Ishikawa (cell line): ENCODE results near the gene ZNF333.

Source experiments
- CEBPB ChIP-seq: IDR thresholded peaks from 2 replicates; pipeline ENCODE4 v1.6.1; 2012
- CREB1 ChIP-seq: IDR thresholded peaks from 2 replicates; pipeline ENCODE4 v1.6.1; 2012; ENCODE audit warnings: low read depth
- EGR1 ChIP-seq: IDR thresholded peaks from 2 replicates; pipeline ENCODE4 v1.6.1; 2012
- EP300 ChIP-seq: IDR thresholded peaks from 2 replicates; pipeline ENCODE4 v1.6.1; 2012; ENCODE audit warnings: borderline replicate concordance
- FOXM1 ChIP-seq: IDR thresholded peaks from 2 replicates; pipeline ENCODE4 v1.6.1; 2012; ENCODE audit warnings: low read depth, borderline replicate concordance
- MAX ChIP-seq: IDR thresholded peaks from 2 replicates; pipeline ENCODE4 v1.6.1; 2012
- NFIC ChIP-seq: IDR thresholded peaks from 2 replicates; pipeline ENCODE4 v1.6.1; 2012
- RAD21 ChIP-seq: IDR thresholded peaks from 2 replicates; pipeline ENCODE4 v1.6.1; 2012; ENCODE audit warnings: low read depth
- REST ChIP-seq: IDR thresholded peaks from 2 replicates; pipeline ENCODE4 v1.6.1; 2012; ENCODE audit warnings: low read depth, mild to moderate bottlenecking
- TAF1 ChIP-seq: IDR thresholded peaks from 2 replicates; pipeline ENCODE4 v1.6.1; 2012; ENCODE audit warnings: low read depth, mild to moderate bottlenecking
- TCF12 ChIP-seq: IDR thresholded peaks from 2 replicates; pipeline ENCODE4 v1.6.1; 2012; ENCODE audit warnings: low read depth
- TEAD4 ChIP-seq: IDR thresholded peaks from 2 replicates; pipeline ENCODE4 v1.6.1; 2012
- YY1 ChIP-seq: IDR thresholded peaks from 2 replicates; pipeline ENCODE4 v1.6.1; 2012; ENCODE audit warnings: low read depth
- ZBTB7A ChIP-seq: IDR thresholded peaks from 2 replicates; pipeline ENCODE4 v1.6.1; 2012; ENCODE audit warnings: low read depth
- TF ChIP-seq, protein P1 (sequence below): IDR thresholded peaks from 2 replicates; pipeline ENCODE4 v1.6.1; 2012

Gene ZNF333

DNA sequence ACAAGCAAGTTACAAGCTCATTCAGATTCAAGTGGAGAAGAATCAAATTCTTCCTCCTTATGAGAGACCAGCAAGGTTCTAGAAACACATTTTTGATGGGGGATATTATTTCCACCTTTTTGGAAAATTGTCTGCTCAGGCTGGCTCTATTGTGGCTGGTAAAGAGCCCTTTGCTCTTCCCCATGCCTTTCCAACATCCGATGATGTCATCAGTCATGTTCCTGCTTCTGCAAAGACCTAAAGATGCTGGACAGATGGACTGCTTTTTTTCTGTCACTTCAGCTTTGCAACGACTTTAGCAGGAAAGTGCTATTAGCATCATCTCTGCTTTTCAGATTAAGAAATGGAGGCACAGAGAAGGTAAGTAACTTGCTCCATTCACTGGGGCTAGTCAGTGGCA, 19.4 kb upstream of the ZNF333 start:
- TF ChIP-seq NFIC (no peak), TCF12 (no peak), TAF1 (no peak), EP300 (no peak)
- TF ChIP-seq, protein P1, sequence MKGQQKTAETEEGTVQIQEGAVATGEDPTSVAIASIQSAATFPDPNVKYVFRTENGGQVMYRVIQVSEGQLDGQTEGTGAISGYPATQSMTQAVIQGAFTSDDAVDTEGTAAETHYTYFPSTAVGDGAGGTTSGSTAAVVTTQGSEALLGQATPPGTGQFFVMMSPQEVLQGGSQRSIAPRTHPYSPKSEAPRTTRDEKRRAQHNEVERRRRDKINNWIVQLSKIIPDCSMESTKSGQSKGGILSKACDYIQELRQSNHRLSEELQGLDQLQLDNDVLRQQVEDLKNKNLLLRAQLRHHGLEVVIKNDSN, result no peak

DNA sequence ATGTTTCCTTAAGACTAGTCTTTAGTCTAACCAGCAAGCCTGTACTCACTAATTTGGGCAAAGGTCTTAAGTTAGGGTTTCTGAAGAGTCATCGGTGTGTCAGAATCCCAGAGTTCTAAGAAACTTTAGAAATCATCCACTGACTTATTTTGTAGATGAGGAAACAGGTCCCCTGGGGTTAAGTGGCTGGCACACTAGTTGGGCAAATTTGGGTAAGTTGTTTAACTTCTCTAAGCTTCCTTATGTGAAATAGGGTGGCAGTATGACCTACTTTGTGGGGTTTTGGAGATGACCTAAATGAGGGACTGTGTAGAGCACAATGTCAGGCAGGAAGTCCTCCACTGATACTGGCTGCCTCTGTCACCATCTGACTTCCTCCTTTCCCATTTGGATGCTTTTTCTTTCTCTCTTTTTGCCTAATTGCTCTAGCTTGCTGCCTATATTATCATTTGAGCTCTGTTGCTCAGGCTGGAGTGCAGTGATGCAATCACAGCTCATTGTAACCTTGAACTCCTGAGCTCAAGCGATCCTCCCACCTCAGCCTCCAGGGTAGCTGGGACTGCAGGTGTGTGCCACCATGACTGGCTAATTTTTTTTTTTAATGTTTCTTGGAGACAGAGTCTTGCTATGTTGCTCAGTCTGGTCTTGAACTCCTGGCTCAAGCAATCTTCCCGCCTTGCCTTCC, 17.5 kb upstream of the ZNF333 start:
- no peak for TF ChIP-seq TCF12
- no peak for TF ChIP-seq RAD21
- no peak for TF ChIP-seq MAX
- TF ChIP-seq TEAD4, result no peak
- TF ChIP-seq, protein P1, result no peak
- no peak for TF ChIP-seq CREB1
- no peak for TF ChIP-seq REST
- no peak for TF ChIP-seq ZBTB7A
- no peak for TF ChIP-seq NFIC
- TF ChIP-seq EP300, result no peak
- TF ChIP-seq TAF1, result no peak
- no peak for TF ChIP-seq FOXM1
- no peak for TF ChIP-seq CEBPB
- no peak for TF ChIP-seq YY1
- TF ChIP-seq EGR1, result no peak

DNA sequence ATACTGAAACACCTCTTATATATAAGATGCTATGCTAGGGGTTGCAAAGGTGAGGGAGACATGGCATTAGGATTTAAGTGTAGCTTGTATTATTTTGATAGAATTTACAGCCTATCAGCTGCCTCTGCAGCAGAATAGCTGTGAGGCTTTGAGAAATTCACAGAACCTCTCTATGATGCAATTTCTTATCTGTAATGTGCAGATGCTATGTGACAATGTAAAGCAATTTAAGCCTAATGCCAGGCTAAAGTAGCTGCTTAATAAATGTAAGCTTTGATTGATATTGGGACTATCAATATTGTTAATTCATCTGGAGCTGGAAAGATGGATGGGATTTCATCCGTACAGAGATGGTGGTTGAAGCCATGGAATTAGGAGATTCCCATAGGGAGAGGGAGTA, 16.8 kb upstream of the ZNF333 start:
- no peak for TF ChIP-seq TCF12

- TF ChIP-seq YY1 (no peak), RAD21 (no peak)
These were observed 15.1 kb upstream of the ZNF333 start, which contains the start of gene ADGRE3 for GRCh38 chr19:14674764-14675163. Gene ADGRE3, minus strand, starts transcription at chr19:14674844. Its CDS starts 74 bp downstream, at chr19:14674770.

GRCh38 chr19:14676762-14677161, 13.1 kb upstream of the ZNF333 start:
- TF ChIP-seq CEBPB (no peak), YY1 (no peak), EP300 (no peak), FOXM1 (no peak), TAF1 (no peak), MAX (no peak), ZBTB7A (no peak)
- TF ChIP-seq, protein P1, result no peak

GRCh38 chr19:14677464-14677863, 12.4 kb upstream of the ZNF333 start:
- TF ChIP-seq REST (no peak), CREB1 (no peak), TEAD4 (no peak), RAD21 (no peak), CEBPB (no peak), MAX (no peak), TAF1 (no peak), FOXM1 (no peak), YY1 (no peak), EGR1 (no peak), TCF12 (no peak), NFIC (no peak), EP300 (no peak), ZBTB7A (no peak)
- TF ChIP-seq, protein P1, result no peak
